ENCODE data around the gene HS3ST6.

Gene HS3ST6

GRCh38 chr16:1924095-1924494 is 5.9 kb upstream of the HS3ST6 start:
- H3K9me3 ChIP-seq (ENCODE audit: low read length), result no peaks in the 10 kb centered on the region
- no peaks in the 10 kb centered on the region for H3K36me3 ChIP-seq (ENCODE audit: insufficient read depth, low read length)
- no peaks in the 10 kb centered on the region for H3F3A ChIP-seq (ENCODE audit: insufficient read depth, low read length)
- TF ChIP-seq EZH2 (IDR thresholded peaks at IDR 0.05; ENCODE audit: borderline replicate concordance, low read length) (no peak), CTCF (IDR thresholded peaks at IDR 0.05; ENCODE audit: low read length) (no peak)
- no peak overlapping the region for H3K9ac ChIP-seq (ENCODE audit: low read length)
- no peaks in the 10 kb centered on the region for H4K20me1 ChIP-seq (ENCODE audit: insufficient read depth, low read length)
- H3K27me3 ChIP-seq (ENCODE audit: insufficient read depth, low read length), result no peaks in the 10 kb centered on the region; the same call in 1 of the 2 replicates
- H2AFZ ChIP-seq (ENCODE audit: low read length), result no peak overlapping the region
- H3K4me3 ChIP-seq (ENCODE audit: low read depth, low read length, poor library complexity, severe bottlenecking), result no peak overlapping the region
- no peaks in the 10 kb centered on the region for H3K79me2 ChIP-seq (ENCODE audit: insufficient read depth, low read length)
- peaks cover 5% of the 10 kb centered on the region for H3K4me1 ChIP-seq (ENCODE audit: insufficient read depth, low read length, severe bottlenecking)
- H3K4me2 ChIP-seq (ENCODE audit: low read length), result no peak overlapping the region
- no peak overlapping the region for H3K27ac ChIP-seq (ENCODE audit: low read depth, low read length, poor library complexity, severe bottlenecking)
- no peaks in the 10 kb centered on the region for H3K9me2 ChIP-seq (ENCODE audit: low read depth, low read length)

DNA sequence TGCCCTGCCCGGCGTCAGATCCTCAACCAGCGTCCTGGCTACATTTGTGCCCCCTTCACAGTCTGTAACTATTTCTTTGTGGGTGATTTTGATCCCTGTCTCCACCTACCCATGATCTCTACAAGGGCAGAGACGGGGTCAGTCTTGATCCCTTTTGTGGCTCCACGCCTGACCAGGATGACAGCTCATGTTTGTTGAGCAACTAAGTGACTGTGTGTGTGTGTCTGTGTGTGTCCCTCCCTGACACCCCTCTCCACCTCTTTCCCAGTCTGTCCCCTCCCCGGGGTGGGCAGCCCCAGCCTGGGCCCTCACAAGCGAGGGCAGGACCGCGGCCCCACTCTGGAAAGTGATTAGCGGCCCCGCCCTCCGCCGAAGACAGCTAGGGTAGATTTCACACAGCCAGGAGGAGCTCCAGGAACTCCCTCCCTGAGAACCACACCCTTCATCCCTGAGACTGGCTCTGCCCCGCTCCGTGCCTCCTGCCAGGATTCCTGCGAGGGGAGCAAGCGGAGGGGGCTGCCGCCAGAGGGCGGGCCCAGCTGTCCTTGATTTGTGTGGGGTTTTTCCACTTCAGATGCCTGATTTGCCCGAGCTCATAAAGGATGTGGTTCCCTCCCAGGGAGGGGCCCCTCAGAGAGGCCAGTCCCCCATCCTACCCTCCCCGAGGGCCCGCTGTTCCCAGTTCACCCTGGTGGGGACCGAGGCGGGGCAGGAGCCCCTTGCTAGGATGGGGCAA is 5.3 kb upstream of the HS3ST6 start:
- H3K9me3 ChIP-seq (ENCODE audit: low read length), result no peaks in the 10 kb centered on the region
- no peak overlapping the region for H3K4me2 ChIP-seq (ENCODE audit: low read length)
- no peaks in the 10 kb centered on the region for H3K79me2 ChIP-seq (ENCODE audit: insufficient read depth, low read length)
- H3K4me3 ChIP-seq (ENCODE audit: low read depth, low read length, poor library complexity, severe bottlenecking), result no peak overlapping the region
- H3K36me3 ChIP-seq (ENCODE audit: insufficient read depth, low read length), result no peaks in the 10 kb centered on the region
- H3K4me1 ChIP-seq (ENCODE audit: insufficient read depth, low read length, severe bottlenecking), result no peaks in the 10 kb centered on the region
- no peak overlapping the region for H3K27ac ChIP-seq (ENCODE audit: low read depth, low read length, poor library complexity, severe bottlenecking)
- H2AFZ ChIP-seq (ENCODE audit: low read length), result no peak overlapping the region
- no peaks in the 10 kb centered on the region for H4K20me1 ChIP-seq (ENCODE audit: insufficient read depth, low read length)
- no peaks in the 10 kb centered on the region; the same call in 1 of the 2 replicates for H3K27me3 ChIP-seq (ENCODE audit: insufficient read depth, low read length)
- TF ChIP-seq CTCF (IDR thresholded peaks at IDR 0.05; ENCODE audit: low read length) (no peak), EZH2 (IDR thresholded peaks at IDR 0.05; ENCODE audit: borderline replicate concordance, low read length) (no peak)
- no peak overlapping the region for H3K9ac ChIP-seq (ENCODE audit: low read length)
- no peaks in the 10 kb centered on the region for H3K9me2 ChIP-seq (ENCODE audit: low read depth, low read length)
- H3F3A ChIP-seq (ENCODE audit: insufficient read depth, low read length), result no peaks in the 10 kb centered on the region

GRCh38 chr16:1922357-1922756 is 4.1 kb upstream of the HS3ST6 start:
- Histone ChIP-seq H3K4me3 (ENCODE audit: low read depth, low read length, poor library complexity, severe bottlenecking) (no peak overlapping the region), H3K4me1 (ENCODE audit: insufficient read depth, low read length, severe bottlenecking) (no peaks in the 10 kb centered on the region)

More at GRCh38 chr16:1922357-1922756, 4.1 kb upstream of the HS3ST6 start:
- Histone ChIP-seq H3F3A (ENCODE audit: insufficient read depth, low read length) (no peaks in the 10 kb centered on the region), H4K20me1 (ENCODE audit: insufficient read depth, low read length) (no peaks in the 10 kb centered on the region), H3K9me3 (ENCODE audit: low read length) (no peaks in the 10 kb centered on the region), H3K9me2 (ENCODE audit: low read depth, low read length) (no peaks in the 10 kb centered on the region), H3K27ac (ENCODE audit: low read depth, low read length, poor library complexity, severe bottlenecking) (no peak overlapping the region), H3K27me3 (ENCODE audit: insufficient read depth, low read length) (no peaks in the 10 kb centered on the region; the same call in 1 of the 2 replicates), H3K4me2 (ENCODE audit: low read length) (no peak overlapping the region), H2AFZ (ENCODE audit: low read length) (no peak overlapping the region), H3K9ac (ENCODE audit: low read length) (no peak overlapping the region), H3K79me2 (ENCODE audit: insufficient read depth, low read length) (no peaks in the 10 kb centered on the region), H3K36me3 (ENCODE audit: insufficient read depth, low read length) (no peaks in the 10 kb centered on the region)
- TF ChIP-seq EZH2 (IDR thresholded peaks at IDR 0.05; ENCODE audit: borderline replicate concordance, low read length) (no peak), CTCF (IDR thresholded peaks at IDR 0.05; ENCODE audit: low read length) (no peak)
